Keratinocyte (primary cell): ENCODE data around the gene GRB10. TPM values are rescaled to one million over a fixed set of nuclear protein-coding genes. Genes with fewer than 3 reads are reported as not detected.

ENCODE experiments used
- DNase-seq: peaks from one replicate; pipeline ENCODE4 v3.0.0-alpha.2; 2011; ENCODE audit warnings: low read depth, missing footprints, low spot score
- FAIRE-seq: peaks from 2 replicates; lab custom pipeline; 2011; peaks lifted over from hg19 to GRCh38; lab: Jason Lieb, UNC
- H2AFZ ChIP-seq: 2 replicates; pipeline ENCODE4 v1.6.0; 2012; ENCODE audit warnings: low read length, control low read depth, inconsistent platforms; ENCODE audit not compliant: control insufficient read depth
- H3K27ac ChIP-seq: 2 replicates; pipeline ENCODE4 v1.5.1; 2011; ENCODE audit warnings: low read length; ENCODE audit not compliant: control insufficient read depth, insufficient read depth
- H3K27me3 ChIP-seq: 3 replicates; pipeline ENCODE4 v1.6.0; 2011; ENCODE audit warnings: low read length; ENCODE audit not compliant: control insufficient read depth, insufficient read depth; ENCODE audit errors: extremely low read depth
- H3K36me3 ChIP-seq, 2 experiments: 2 replicates in 1 of 2; 3 replicates in 1 of 2; pipeline ENCODE4 v1.5.1; 2011; ENCODE audit warnings: low read length in 2 of 2, mild to moderate bottlenecking in 1 of 2; ENCODE audit not compliant: control insufficient read depth in 2 of 2, insufficient read depth in 2 of 2; ENCODE audit errors: extremely low read depth in 1 of 2
- H3K4me1 ChIP-seq: 3 replicates; pipeline ENCODE4 v1.5.1; 2011; ENCODE audit warnings: low read length; ENCODE audit not compliant: control insufficient read depth, insufficient read depth; ENCODE audit errors: extremely low read depth
- H3K4me2 ChIP-seq: 3 replicates; pipeline ENCODE4 v1.6.0; 2011; ENCODE audit warnings: low read depth, low read length; ENCODE audit not compliant: control insufficient read depth, insufficient read depth; ENCODE audit errors: extremely low read depth
- H3K4me3 ChIP-seq, 3 experiments: fragments of 200-600 bp in 1 of 3; sonication (generic) in 1 of 3; 2 replicates in 2 of 3; 3 replicates in 1 of 3; pipeline ENCODE4 v1.5.1; 2011 to 2016; ENCODE audit warnings: low read length in 3 of 3, mild to moderate bottlenecking in 3 of 3, control low read depth in 2 of 3, inconsistent platforms in 1 of 3, low read depth in 1 of 3, mixed read lengths in 1 of 3, mixed run types in 1 of 3, moderate library complexity in 1 of 3; ENCODE audit not compliant: control insufficient read depth in 2 of 3, insufficient read depth in 2 of 3; ENCODE audit errors: extremely low read depth in 1 of 3
- H3K79me2 ChIP-seq: 2 replicates; pipeline ENCODE4 v1.6.0; 2012; ENCODE audit warnings: low read length; ENCODE audit not compliant: control insufficient read depth, insufficient read depth
- H3K9ac ChIP-seq: 3 replicates; pipeline ENCODE4 v1.6.0; 2011; ENCODE audit warnings: low read length; ENCODE audit not compliant: control insufficient read depth, insufficient read depth; ENCODE audit errors: extremely low read depth
- H3K9me1 ChIP-seq: 3 replicates; pipeline ENCODE4 v1.6.0; 2011; ENCODE audit warnings: low read length; ENCODE audit not compliant: control insufficient read depth, insufficient read depth; ENCODE audit errors: extremely low read depth
- H3K9me3 ChIP-seq: 2 replicates; pipeline ENCODE4 v1.5.1; 2012; ENCODE audit warnings: low read depth, low read length; ENCODE audit not compliant: control insufficient read depth
- H4K20me1 ChIP-seq: 3 replicates; pipeline ENCODE4 v1.6.0; 2011; ENCODE audit warnings: low read length; ENCODE audit not compliant: control insufficient read depth, insufficient read depth; ENCODE audit errors: extremely low read depth
- CTCF ChIP-seq, 3 experiments: IDR thresholded peaks in 1 of 3; conservative IDR thresholded peaks in 1 of 3; optimal IDR thresholded peaks in 1 of 3; 2 replicates in 2 of 3; 3 replicates in 1 of 3; pipeline versions ENCODE3 to v1.5.1; 2011; ENCODE audit warnings: low read length in 3 of 3, mild to moderate bottlenecking in 3 of 3, moderate library complexity in 2 of 3, control low read depth in 1 of 3, inconsistent platforms in 1 of 3; ENCODE audit not compliant: insufficient read depth in 2 of 3; ENCODE audit errors: extremely low read depth in 1 of 3
- EZH2 ChIP-seq: IDR thresholded peaks from one replicate; pipeline ENCODE4 v1.6.1; 2012; ENCODE audit warnings: inconsistent platforms, mild to moderate bottlenecking, low read length, moderate library complexity
- dilution Hi-C: fragments of 300-500 bp; cut with MboI; formaldehyde crosslinking; loops from one replicate; pipeline ENCODE4 v1.7.0; 2020; ENCODE audit warnings: low sequenced_read_pairs; ENCODE audit not compliant: extremely low pct_ligation_motif_present
- polyA plus RNA-seq, 5 experiments: library from polyadenylated mRNA; depleted of rRNA in 3 of 5; stranded (reverse) in 3 of 5; stranded (forward) in 1 of 5; unstranded in 1 of 5; fragments of >200 nt; gene quantifications; 1 replicate in 1 of 5; 2 replicates in 3 of 5; 3 replicates in 1 of 5; pipeline versions ENCODE4 v1.2.1 to v1.2.3, GENCODE V29; 2011 to 2012; ENCODE audit warnings: missing spikeins in 2 of 5, low read depth in 1 of 5, low replicate concordance in 1 of 5

GRB10 gene
- polyA plus RNA-seq, 1 donor (not counting 4 experiments of a cell fraction or from before 2014, with no cell fraction given), result 4.4 TPM

DNA sequence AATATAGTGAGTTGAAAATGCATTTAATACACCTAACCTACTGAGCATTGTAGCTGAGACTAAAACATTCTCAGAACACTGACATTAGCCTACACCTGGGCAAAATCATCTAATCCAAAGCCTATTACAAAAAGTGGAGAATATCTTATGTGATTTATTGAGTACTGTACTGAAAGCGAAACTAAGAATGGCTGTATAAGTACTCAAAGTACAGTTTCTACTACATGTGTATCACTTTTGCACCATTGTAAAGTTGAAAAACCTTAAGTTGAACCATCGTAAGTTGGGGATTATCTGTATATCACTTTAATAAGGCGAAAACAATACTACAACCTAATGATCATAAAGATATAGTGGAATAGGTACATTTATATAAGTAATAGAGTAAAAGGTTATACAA, 45.4 kb upstream of the GRB10 start:
- DNase-seq (no peak), FAIRE-seq (no peak)
- H3K9me3 ChIP-seq, result no peaks in the 10 kb centered on the region
- no peak overlapping the region for H3K27ac ChIP-seq
- TF ChIP-seq EZH2, result no peak
- no peak for TF ChIP-seq CTCF (optimal IDR thresholded peaks at IDR 0.05 in 1 of 3, IDR thresholded peaks at IDR 0.05 in 1 of 3, conservative IDR thresholded peaks at IDR 0.05 in 1 of 3; ENCODE audit: extremely low read depth in 1 of 3, insufficient read depth in 2 of 3, low read length in 3 of 3)
- H3K4me1 ChIP-seq, result peaks cover 24% of the 10 kb centered on the region
- H3K36me3 ChIP-seq, result no peaks in the 10 kb centered on the region
- no peak overlapping the region for H3K4me2 ChIP-seq
- H3K27me3 ChIP-seq, result no peaks in the 10 kb centered on the region
- no peaks in the 10 kb centered on the region for H3K79me2 ChIP-seq
- no peak overlapping the region for H3K4me3 ChIP-seq
- dilution Hi-C loops, result no loop called here
- H4K20me1 ChIP-seq, result no peaks in the 10 kb centered on the region
- no peak overlapping the region for H2AFZ ChIP-seq
- no peaks in the 10 kb centered on the region for H3K9me1 ChIP-seq
- no peak overlapping the region for H3K9ac ChIP-seq

DNA sequence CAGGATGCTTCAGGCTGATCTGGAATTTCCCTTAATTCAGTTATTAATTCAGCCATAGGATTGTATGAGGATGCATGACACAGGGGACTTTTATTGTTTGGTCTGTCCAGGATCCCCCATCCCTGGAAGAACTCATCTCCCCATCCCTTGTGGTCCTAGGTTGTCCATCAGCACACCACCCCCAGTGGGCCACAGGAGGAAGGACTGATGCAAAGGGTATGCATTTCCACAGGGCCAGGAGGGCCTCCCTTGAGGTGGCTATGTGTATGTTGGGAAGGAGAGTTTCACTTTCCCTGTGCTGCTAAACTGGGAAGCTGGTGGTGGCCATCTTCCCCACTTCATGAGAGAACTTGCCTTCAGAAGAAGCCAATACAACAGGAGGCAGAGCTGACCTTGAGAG, 44.6 kb upstream of the GRB10 start:
- H3K9me1 ChIP-seq, result no peaks in the 10 kb centered on the region
- FAIRE-seq, result no peak
- H3K79me2 ChIP-seq, result no peaks in the 10 kb centered on the region
- no peak overlapping the region for H3K27ac ChIP-seq
- dilution Hi-C loops, result no loop called here
- no peak for TF ChIP-seq CTCF (optimal IDR thresholded peaks at IDR 0.05 in 1 of 3, IDR thresholded peaks at IDR 0.05 in 1 of 3, conservative IDR thresholded peaks at IDR 0.05 in 1 of 3; ENCODE audit: extremely low read depth in 1 of 3, insufficient read depth in 2 of 3, low read length in 3 of 3)
- no peak for TF ChIP-seq EZH2
- peaks cover 19% of the 10 kb centered on the region for H3K4me1 ChIP-seq
- no peak overlapping the region for H3K4me3 ChIP-seq
- H3K36me3 ChIP-seq, result no peaks in the 10 kb centered on the region
- H4K20me1 ChIP-seq, result no peaks in the 10 kb centered on the region
- peak overlapping the region; percentile 59 for H3K4me2 ChIP-seq
- no peak overlapping the region for H3K9ac ChIP-seq
- no peak overlapping the region for H2AFZ ChIP-seq
- no peaks in the 10 kb centered on the region for H3K27me3 ChIP-seq
- H3K9me3 ChIP-seq, result no peaks in the 10 kb centered on the region
- DNase-seq, result no peak
